ENCODE data around the gene CCDC12. TPM values are rescaled to one million over a fixed set of nuclear protein-coding genes. Genes with fewer than 3 reads are reported as not detected.

The CCDC12 gene
- total and polyA plus RNA-seq, 4 donors = 34.2 to 129 (median 70.0) TPM

- peaks cover 0 to 83% (median 3%) of the 10 kb centered on the region in 4 donors for H3K36me3 ChIP-seq (ENCODE audit: control insufficient read depth in 4 of 4, insufficient read depth in 4 of 4, low read length in 4 of 4)
- no peak overlapping the region for H3K9ac ChIP-seq (ENCODE audit: insufficient read depth in 1 of 2, low read length in 2 of 2)
- H3K9me3 ChIP-seq (ENCODE audit: control insufficient read depth in 4 of 4, insufficient read depth in 3 of 4, low read length in 3 of 4) = no peaks in the 10 kb centered on the region
- H3K27ac ChIP-seq (ENCODE audit: low read depth in 1 of 2, low read length in 1 of 2) = no peak overlapping the region
- WGBS, 2 donors = 94 to 99% methylated on average over 14 of the region's 14 CpGs
- no peaks in the 10 kb centered on the region for H3K27me3 ChIP-seq (ENCODE audit: control insufficient read depth in 3 of 3, insufficient read depth in 3 of 3, low read length in 2 of 3)
- no peak for DNase-seq
- TF ChIP-seq CTCF (IDR thresholded peaks at IDR 0.05; ENCODE audit: control extremely low read depth, extremely low read depth) = no peak
- peaks cover 0 to 7% (median 0%) of the 10 kb centered on the region in 5 donors for H3K4me1 ChIP-seq (ENCODE audit: control insufficient read depth in 5 of 5, insufficient read depth in 5 of 5, low read length in 5 of 5)
- ATAC-seq (ENCODE audit: insufficient read depth, low FRiP score) = no peak
- no peak overlapping the region for H3K4me3 ChIP-seq
Measured at GRCh38 chr3:46999516-47000197, 23.1 kb upstream of the CCDC12 start.

GRCh38 chr3:46998852-46999515 lies 22.4 kb upstream of the CCDC12 start:
- Histone ChIP-seq H3K4me1 (ENCODE audit: control insufficient read depth in 5 of 5, insufficient read depth in 5 of 5, low read length in 5 of 5) (peaks cover 0 to 7% (median 0%) of the 10 kb centered on the region in 5 donors), H3K4me3 (no peak overlapping the region), H3K27ac (ENCODE audit: low read depth in 1 of 2, low read length in 1 of 2) (no peak overlapping the region), H3K36me3 (ENCODE audit: control insufficient read depth in 4 of 4, insufficient read depth in 4 of 4, low read length in 4 of 4) (peaks cover 0 to 83% (median 3%) of the 10 kb centered on the region in 4 donors), H3K9ac (ENCODE audit: insufficient read depth in 1 of 2, low read length in 2 of 2) (no peak overlapping the region), H3K27me3 (ENCODE audit: control insufficient read depth in 3 of 3, insufficient read depth in 3 of 3, low read length in 2 of 3) (no peaks in the 10 kb centered on the region), H3K9me3 (ENCODE audit: control insufficient read depth in 4 of 4, insufficient read depth in 3 of 4, low read length in 3 of 4) (no peaks in the 10 kb centered on the region)
- 80 to 86% methylated on average over 22 of the region's 22 CpGs for WGBS, 2 donors
- no peak for DNase-seq
- no peak for ATAC-seq (ENCODE audit: insufficient read depth, low FRiP score)
- no peak for TF ChIP-seq CTCF (IDR thresholded peaks at IDR 0.05; ENCODE audit: control extremely low read depth, extremely low read depth)

GRCh38 chr3:46998121-46998851 lies 21.7 kb upstream of the CCDC12 start:
- WGBS, 2 donors = 56 to 61% methylated on average over 24 to 27 of the region's 27 CpGs
- H3K4me3 ChIP-seq = no peak overlapping the region
- H3K9ac ChIP-seq (ENCODE audit: insufficient read depth in 1 of 2, low read length in 2 of 2) = no peak overlapping the region
- ATAC-seq (ENCODE audit: insufficient read depth, low FRiP score) (peak; percentile 75), DNase-seq (peak; percentile 31 to 73 (median 70))
- TF ChIP-seq CTCF (IDR thresholded peaks at IDR 0.05; ENCODE audit: control extremely low read depth, extremely low read depth) = peak; percentile 64
- peaks cover 0 to 7% (median 0%) of the 10 kb centered on the region in 5 donors for H3K4me1 ChIP-seq (ENCODE audit: control insufficient read depth in 5 of 5, insufficient read depth in 5 of 5, low read length in 5 of 5)
- no peaks in the 10 kb centered on the region for H3K9me3 ChIP-seq (ENCODE audit: control insufficient read depth in 4 of 4, insufficient read depth in 3 of 4, low read length in 3 of 4)
- H3K36me3 ChIP-seq (ENCODE audit: control insufficient read depth in 4 of 4, insufficient read depth in 4 of 4, low read length in 4 of 4) = peaks cover 0 to 83% (median 3%) of the 10 kb centered on the region in 4 donors
- no peaks in the 10 kb centered on the region for H3K27me3 ChIP-seq (ENCODE audit: control insufficient read depth in 3 of 3, insufficient read depth in 3 of 3, low read length in 2 of 3)
- H3K27ac ChIP-seq (ENCODE audit: low read depth in 1 of 2, low read length in 1 of 2) = no peak overlapping the region
